Mesenchymal stem cell (in vitro differentiated cells and primary cell): ENCODE results near the gene TGM1.

Experiments used
- DNase-seq: peaks from one replicate; pipeline ENCODE4 v3.0.0-alpha.2; 2013
- H2AFZ ChIP-seq: one replicate; pipeline ENCODE4 v1.6.1; 2013; ENCODE audit warnings: low read depth, mild to moderate bottlenecking, control low read depth, inconsistent platforms, low read length, moderate library complexity
- H2AK5ac ChIP-seq: 2 replicates; pipeline ENCODE4 v1.6.1; 2013; ENCODE audit warnings: low read length, moderate library complexity, mild to moderate bottlenecking, inconsistent platforms; ENCODE audit not compliant: severe bottlenecking
- H2BK120ac ChIP-seq: one replicate; pipeline ENCODE4 v1.6.1; 2013; ENCODE audit warnings: low read depth, mild to moderate bottlenecking, inconsistent platforms, low read length, moderate library complexity
- H2BK12ac ChIP-seq, 2 experiments: one replicate each; pipeline ENCODE4 v1.6.1; 2013; ENCODE audit warnings: inconsistent platforms in 2 of 2, low read length in 2 of 2, mild to moderate bottlenecking in 2 of 2, moderate library complexity in 2 of 2, control low read depth in 1 of 2
- H2BK15ac ChIP-seq: one replicate; pipeline ENCODE4 v1.6.1; 2013; ENCODE audit warnings: mild to moderate bottlenecking, low read depth, inconsistent platforms; ENCODE audit not compliant: poor library complexity, severe bottlenecking
- H2BK5ac ChIP-seq: 2 replicates; pipeline ENCODE4 v1.6.1; 2013; ENCODE audit warnings: low read depth, mild to moderate bottlenecking, low read length, control low read depth, inconsistent platforms; ENCODE audit not compliant: poor library complexity, severe bottlenecking
- H3K14ac ChIP-seq, 2 experiments: one replicate each; pipeline ENCODE4 v1.6.1; 2013; ENCODE audit warnings: inconsistent platforms in 2 of 2, low read length in 2 of 2, control low read depth in 1 of 2, mild to moderate bottlenecking in 1 of 2, moderate library complexity in 1 of 2
- H3K18ac ChIP-seq, 2 experiments: one replicate each; pipeline ENCODE4 v1.6.1; 2013; ENCODE audit warnings: inconsistent platforms in 2 of 2, low read length in 2 of 2, control low read depth in 1 of 2, low read depth in 1 of 2, mild to moderate bottlenecking in 1 of 2
- H3K23ac ChIP-seq, 2 experiments: one replicate each; pipeline ENCODE4 v1.6.1; 2013; ENCODE audit warnings: inconsistent platforms in 2 of 2, low read length in 2 of 2, mild to moderate bottlenecking in 2 of 2, moderate library complexity in 2 of 2, control low read depth in 1 of 2
- H3K27ac ChIP-seq: 2 replicates; pipeline ENCODE4 v1.5.1; 2013; ENCODE audit warnings: mild to moderate bottlenecking, moderate library complexity, low read length, control low read depth, inconsistent platforms; ENCODE audit not compliant: poor library complexity, severe bottlenecking
- H3K27me3 ChIP-seq, 2 experiments: 2 replicates each; pipeline versions ENCODE4 v1.6.1 to v1.7.0; 2013; ENCODE audit warnings: low read length in 2 of 2, mild to moderate bottlenecking in 2 of 2, moderate library complexity in 2 of 2, control low read depth in 1 of 2, inconsistent platforms in 1 of 2; ENCODE audit not compliant: control insufficient read depth in 1 of 2, insufficient read depth in 1 of 2
- H3K36me3 ChIP-seq, 2 experiments: 2 replicates each; pipeline versions ENCODE4 v1.6.1 to v1.7.0; 2013; ENCODE audit warnings: low read length in 2 of 2, control low read depth in 1 of 2, inconsistent platforms in 1 of 2, low read depth in 1 of 2, mild to moderate bottlenecking in 1 of 2; ENCODE audit not compliant: insufficient read depth in 2 of 2, control insufficient read depth in 1 of 2
- H3K4ac ChIP-seq, 2 experiments: one replicate each; pipeline ENCODE4 v1.6.1; 2013; ENCODE audit warnings: inconsistent platforms in 2 of 2, low read length in 2 of 2, mild to moderate bottlenecking in 2 of 2, moderate library complexity in 2 of 2, control low read depth in 1 of 2, low read depth in 1 of 2
- H3K4me1 ChIP-seq: 2 replicates; pipeline ENCODE4 v1.6.1; 2013; ENCODE audit warnings: low read depth, low read length, control low read depth; ENCODE audit not compliant: control insufficient read depth, insufficient read depth
- H3K4me2 ChIP-seq: 2 replicates; pipeline ENCODE4 v1.6.1; 2013; ENCODE audit warnings: low read length, mild to moderate bottlenecking, inconsistent platforms; ENCODE audit not compliant: poor library complexity, severe bottlenecking
- H3K4me3 ChIP-seq, 2 experiments: 2 replicates each; pipeline versions ENCODE4 v1.5.1 to v1.7.0; 2013; ENCODE audit warnings: low read length in 2 of 2, mild to moderate bottlenecking in 2 of 2, control low read depth in 1 of 2, low read depth in 1 of 2; ENCODE audit not compliant: insufficient read depth in 1 of 2
- H3K79me1 ChIP-seq: replicated peaks from 2 replicates; pipeline ENCODE4 v1.6.1; 2013; ENCODE audit warnings: mild to moderate bottlenecking, control low read depth, low read length, inconsistent platforms; ENCODE audit not compliant: poor library complexity, severe bottlenecking
- H3K9ac ChIP-seq: 2 replicates; pipeline ENCODE4 v1.7.0; 2013; ENCODE audit warnings: mild to moderate bottlenecking, low read length, moderate library complexity
- H3K9me3 ChIP-seq: 2 replicates; pipeline ENCODE4 v1.7.0; 2013; ENCODE audit warnings: mild to moderate bottlenecking, low read length; ENCODE audit not compliant: control insufficient read depth
- H4K8ac ChIP-seq: one replicate; pipeline ENCODE4 v1.6.1; 2013; ENCODE audit warnings: inconsistent platforms, mild to moderate bottlenecking, low read length, moderate library complexity
- H4K91ac ChIP-seq: one replicate; pipeline ENCODE4 v1.6.1; 2013; ENCODE audit warnings: mild to moderate bottlenecking, low read length, inconsistent platforms
- WGBS: methylation state at CpG from one replicate; pipeline ENCODE4 v1.1.7; 2013; ENCODE audit warnings: mixed read lengths; 5-methylcytosine and 5-hydroxymethylcytosine counted together

The TGM1 gene

DNA sequence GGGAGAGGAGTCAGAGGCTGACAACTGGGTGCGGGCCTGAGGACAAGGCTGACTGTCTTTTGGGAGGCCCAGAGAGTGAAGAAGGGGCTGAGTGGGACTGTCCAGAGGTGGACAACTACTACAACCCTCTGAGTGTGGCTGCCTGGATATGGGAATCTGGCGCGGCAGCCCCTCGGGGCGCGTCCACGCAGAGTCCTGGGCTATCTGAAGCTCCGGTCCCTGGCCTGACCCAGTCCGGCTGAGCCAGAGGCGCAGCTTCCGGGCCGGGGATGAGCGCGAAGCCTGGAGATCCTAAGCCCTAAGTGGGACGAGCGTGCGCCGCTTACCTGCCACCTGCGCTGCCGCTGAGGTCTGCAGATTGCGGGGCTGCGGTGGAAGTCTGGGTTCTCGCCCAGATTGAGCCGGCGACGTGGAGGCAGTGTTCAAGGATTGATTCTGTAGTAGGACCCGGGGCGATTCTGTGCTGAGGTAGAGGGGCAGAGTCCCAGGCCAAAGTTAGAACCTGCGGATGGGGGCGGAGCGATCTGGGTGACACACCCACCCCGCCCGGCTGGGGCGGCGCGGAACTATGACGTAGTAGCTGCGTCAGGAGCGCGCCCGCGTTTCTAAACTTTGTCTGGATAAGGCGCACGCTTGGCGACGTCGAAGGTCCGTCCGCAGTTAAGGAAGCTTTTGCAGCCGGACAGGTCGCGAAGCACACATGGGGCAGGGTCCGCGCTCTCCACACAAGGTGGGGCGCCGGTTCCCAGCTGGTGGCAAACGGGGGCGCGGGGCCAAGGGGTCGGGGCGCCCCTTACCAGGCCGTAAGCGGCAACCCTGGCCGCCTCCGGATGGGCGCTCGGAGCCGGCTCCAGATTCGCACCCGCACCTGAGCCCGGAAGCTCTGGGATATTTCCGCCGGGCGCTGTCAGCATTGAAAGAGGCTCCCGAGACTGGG is 36.5 kb upstream of the TGM1 start, which contains the start of the genes DHRS1 and NOP9:
DHRS1 (minus strand) TSS at position 526 of the 937 bp plus-strand sequence. CDS start 674 bp downstream, outside the sequence.
NOP9 (plus strand) TSS at position 596 of the 937 bp plus-strand sequence; CDS start at position 701, 105 bp downstream.
- DNase-seq, result peak; percentile 90
- 2% methylated on average over 73 of the region's 75 CpGs for WGBS
- Histone ChIP-seq H2BK12ac (no peak within 1 kb of the TSS), H2AK5ac (no peak within 1 kb of the TSS), H3K4me2 (peak within 1 kb of the TSS; percentile 76), H3K23ac (peak within 1 kb of the TSS in 1 of 2 experiments; percentile 70), H3K79me1 (peaks cover 37% of the 10 kb centered on the region), H3K27ac (peak within 1 kb of the TSS; percentile 33), H3K9ac (peak within 1 kb of the TSS; percentile 95), H3K18ac (peak within 1 kb of the TSS; percentile 4 to 87), H4K8ac (peak within 1 kb of the TSS; percentile 78), H2BK5ac (no peak within 1 kb of the TSS), H3K9me3 (no peaks in the 10 kb centered on the region), H3K14ac (peak within 1 kb of the TSS in 1 of 2 experiments; percentile 94), H3K36me3 (peaks cover 33 to 52% of the 10 kb centered on the region in 2 experiments), H4K91ac (no peak within 1 kb of the TSS), H3K4me3 (peak within 1 kb of the TSS; percentile 90 to 99), H2BK15ac (no peak within 1 kb of the TSS), H3K4ac (peak within 1 kb of the TSS in 1 of 2 experiments; percentile 92), H3K27me3 (no peaks in the 10 kb centered on the region), H2AFZ (peak within 1 kb of the TSS; percentile 85), H3K4me1 (peaks cover 17% of the 10 kb centered on the region), H2BK120ac (no peak within 1 kb of the TSS)

DNA sequence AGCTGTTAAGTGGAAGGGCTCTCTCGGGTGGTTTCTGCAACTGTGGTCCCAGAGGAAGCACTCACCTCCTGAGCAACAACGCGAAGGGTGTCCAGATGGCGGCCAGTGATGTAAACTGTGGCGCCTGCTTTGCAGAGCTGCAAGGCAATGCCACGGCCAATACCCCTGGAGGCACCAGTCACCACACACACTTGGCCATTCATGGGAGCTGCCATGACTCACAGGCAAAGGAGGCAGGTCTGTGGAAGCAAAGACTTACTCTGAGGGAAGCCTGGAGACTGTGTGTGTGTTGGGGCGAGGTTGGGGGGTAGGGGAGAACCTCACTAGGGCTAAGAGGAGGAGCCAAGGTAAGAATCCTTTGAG is 35.9 kb upstream of the TGM1 start:
- 76% methylated on average over 7 of the region's 7 CpGs for WGBS
- Histone ChIP-seq H2BK120ac (no peak overlapping the region), H4K8ac (peak overlapping the region; percentile 78)

DNA sequence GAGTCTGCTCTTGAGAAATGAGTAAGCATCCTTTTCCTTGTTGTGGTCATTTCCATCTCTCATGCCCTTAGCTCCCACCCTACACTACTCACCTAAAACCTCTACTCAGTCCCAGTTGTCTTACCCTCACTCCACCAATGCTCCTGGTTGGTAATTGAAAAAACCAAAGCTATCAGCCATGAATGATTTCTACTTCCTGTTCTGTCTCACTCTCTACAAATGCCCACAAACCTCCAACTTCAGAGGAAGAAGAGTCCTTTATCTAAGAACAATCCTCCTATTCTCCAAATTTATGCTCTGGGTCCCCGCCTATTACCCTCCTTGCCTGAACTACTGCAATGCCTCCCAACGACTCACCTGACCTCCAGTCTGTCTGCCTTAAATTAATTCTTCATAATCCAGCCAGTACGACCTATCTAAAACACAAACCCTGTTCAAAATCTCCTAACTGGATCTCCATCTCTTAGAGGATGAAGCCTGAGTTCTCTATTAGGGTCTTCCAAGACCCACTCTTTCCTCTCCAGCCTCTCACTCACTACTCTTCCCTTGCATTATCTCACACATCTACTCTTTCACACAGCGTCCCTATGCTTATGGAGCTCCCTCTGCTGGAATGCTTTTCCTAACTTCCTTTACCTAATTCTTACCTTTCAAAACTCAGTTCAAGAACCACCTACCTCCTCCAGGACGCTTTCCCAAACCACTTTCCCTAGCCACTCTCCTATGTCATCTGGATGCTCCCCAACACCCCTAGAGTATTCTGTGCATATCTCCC is 34.4 kb upstream of the TGM1 start:
- Histone ChIP-seq H4K91ac (no peak overlapping the region), H3K4me2 (no peak overlapping the region), H3K18ac (no peak overlapping the region), H3K4me3 (no peak overlapping the region), H3K79me1 (peaks cover 25% of the 10 kb centered on the region), H2AK5ac (peak overlapping the region; percentile 55), H3K36me3 (peaks cover 20 to 48% of the 10 kb centered on the region in 2 experiments), H3K27ac (no peak overlapping the region), H3K4ac (no peak overlapping the region), H4K8ac (no peak overlapping the region), H3K9me3 (no peaks in the 10 kb centered on the region), H3K23ac (no peak overlapping the region), H2BK120ac (no peak overlapping the region), H2BK5ac (no peak overlapping the region), H2BK15ac (no peak overlapping the region), H2AFZ (no peak overlapping the region), H3K9ac (peak overlapping the region; percentile 6), H3K14ac (no peak overlapping the region), H3K4me1 (peaks cover 17% of the 10 kb centered on the region), H3K27me3 (no peaks in the 10 kb centered on the region), H2BK12ac (no peak overlapping the region)
- WGBS, result 58% methylated on average over 5 of the region's 5 CpGs
- DNase-seq, result peak; percentile 60

More for the DNA sequence above, 35.9 kb upstream of the TGM1 start:
- Histone ChIP-seq H4K91ac (no peak overlapping the region), H3K4me3 (peak overlapping the region; percentile 90 to 99), H3K36me3 (peaks cover 27 to 51% of the 10 kb centered on the region in 2 experiments), H3K27me3 (no peaks in the 10 kb centered on the region), H3K4ac (peak overlapping the region in 1 of 2 experiments; percentile 92), H3K79me1 (peaks cover 33% of the 10 kb centered on the region), H3K4me1 (peaks cover 17% of the 10 kb centered on the region), H3K27ac (peak overlapping the region; percentile 17), H2AFZ (peak overlapping the region; percentile 85), H3K9ac (peak overlapping the region; percentile 95), H2AK5ac (no peak overlapping the region), H2BK5ac (no peak overlapping the region), H2BK15ac (no peak overlapping the region), H3K9me3 (no peaks in the 10 kb centered on the region), H3K18ac (peak overlapping the region in 1 of 2 experiments; percentile 4), H3K4me2 (peak overlapping the region; percentile 76), H3K23ac (no peak overlapping the region), H3K14ac (no peak overlapping the region), H2BK12ac (no peak overlapping the region)
- peak; percentile 82 for DNase-seq
